ENCODE measurements around the gene SSTR3. TPM values are rescaled to one million over a fixed set of nuclear protein-coding genes. Genes with fewer than 3 reads are reported as not detected.

SSTR3 gene
- total RNA-seq, 1 donor from 2014 or later = not detected

DNA sequence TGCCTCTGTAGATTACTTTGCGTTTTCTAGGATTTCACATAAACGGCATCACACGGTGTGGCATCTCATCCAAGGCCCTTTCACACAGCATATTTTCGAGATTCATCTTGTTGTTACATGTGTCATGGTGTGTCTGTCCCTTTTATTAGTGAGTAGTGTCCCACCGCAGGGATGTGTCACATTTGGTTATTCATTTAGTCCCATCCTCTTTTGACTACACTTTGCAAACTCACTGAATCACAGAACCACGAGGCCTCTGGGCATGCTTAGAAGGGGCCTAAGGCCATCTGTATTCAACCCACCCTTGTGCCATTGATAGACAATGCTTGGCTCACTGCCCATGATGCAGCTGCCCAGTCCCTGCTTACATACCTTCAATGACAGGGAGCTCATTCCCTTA is 36.0 kb upstream of the SSTR3 start:
- Mint-ChIP-seq H3K27me3 (ENCODE audit: unreplicated experiment) (no peaks in the 10 kb centered on the region), H3K36me3 (ENCODE audit: unreplicated experiment) (no peaks in the 10 kb centered on the region), H3K4me3 (ENCODE audit: unreplicated experiment) (no peak overlapping the region), H3K4me1 (ENCODE audit: low read depth, unreplicated experiment) (no peaks in the 10 kb centered on the region), H3K27ac (ENCODE audit: unreplicated experiment) (no peak overlapping the region), H3K9me3 (ENCODE audit: unreplicated experiment) (no peaks in the 10 kb centered on the region)
- TF ChIP-seq, protein P1, sequence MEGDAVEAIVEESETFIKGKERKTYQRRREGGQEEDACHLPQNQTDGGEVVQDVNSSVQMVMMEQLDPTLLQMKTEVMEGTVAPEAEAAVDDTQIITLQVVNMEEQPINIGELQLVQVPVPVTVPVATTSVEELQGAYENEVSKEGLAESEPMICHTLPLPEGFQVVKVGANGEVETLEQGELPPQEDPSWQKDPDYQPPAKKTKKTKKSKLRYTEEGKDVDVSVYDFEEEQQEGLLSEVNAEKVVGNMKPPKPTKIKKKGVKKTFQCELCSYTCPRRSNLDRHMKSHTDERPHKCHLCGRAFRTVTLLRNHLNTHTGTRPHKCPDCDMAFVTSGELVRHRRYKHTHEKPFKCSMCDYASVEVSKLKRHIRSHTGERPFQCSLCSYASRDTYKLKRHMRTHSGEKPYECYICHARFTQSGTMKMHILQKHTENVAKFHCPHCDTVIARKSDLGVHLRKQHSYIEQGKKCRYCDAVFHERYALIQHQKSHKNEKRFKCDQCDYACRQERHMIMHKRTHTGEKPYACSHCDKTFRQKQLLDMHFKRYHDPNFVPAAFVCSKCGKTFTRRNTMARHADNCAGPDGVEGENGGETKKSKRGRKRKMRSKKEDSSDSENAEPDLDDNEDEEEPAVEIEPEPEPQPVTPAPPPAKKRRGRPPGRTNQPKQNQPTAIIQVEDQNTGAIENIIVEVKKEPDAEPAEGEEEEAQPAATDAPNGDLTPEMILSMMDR (IDR thresholded peaks at IDR 0.05; ENCODE audit: partially characterized antibody, unreplicated experiment) = no peak
- DNase-seq = no peak

DNA sequence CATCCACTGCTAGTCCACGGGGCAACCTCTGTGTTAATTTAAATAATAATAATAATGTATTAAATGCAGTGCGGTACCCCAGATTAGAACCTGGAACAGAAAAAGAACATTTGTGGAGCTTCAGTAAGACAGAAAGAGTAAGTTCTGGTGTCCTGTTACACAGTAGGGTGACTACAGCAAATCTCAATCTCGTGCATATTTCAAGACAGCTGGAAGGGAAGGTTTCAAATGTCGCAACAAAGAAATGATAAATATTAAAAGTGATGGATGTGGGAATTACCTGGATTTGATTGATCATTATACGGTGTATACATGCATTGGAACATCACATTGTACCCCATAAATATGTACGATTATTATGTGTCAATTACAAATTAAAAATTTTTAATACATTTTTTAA is 33.5 kb upstream of the SSTR3 start:
- no peak overlapping the region for H3K27ac Mint-ChIP-seq (ENCODE audit: unreplicated experiment)
- no peaks in the 10 kb centered on the region for H3K27me3 Mint-ChIP-seq (ENCODE audit: unreplicated experiment)
- no peaks in the 10 kb centered on the region for H3K9me3 Mint-ChIP-seq (ENCODE audit: unreplicated experiment)
- H3K4me1 Mint-ChIP-seq (ENCODE audit: low read depth, unreplicated experiment) = peaks cover 3% of the 10 kb centered on the region
- no peak overlapping the region for H3K4me3 Mint-ChIP-seq (ENCODE audit: unreplicated experiment)
- TF ChIP-seq, protein P1 (IDR thresholded peaks at IDR 0.05; ENCODE audit: partially characterized antibody, unreplicated experiment) = no peak
- no peaks in the 10 kb centered on the region for H3K36me3 Mint-ChIP-seq (ENCODE audit: unreplicated experiment)
- no peak for DNase-seq

DNA sequence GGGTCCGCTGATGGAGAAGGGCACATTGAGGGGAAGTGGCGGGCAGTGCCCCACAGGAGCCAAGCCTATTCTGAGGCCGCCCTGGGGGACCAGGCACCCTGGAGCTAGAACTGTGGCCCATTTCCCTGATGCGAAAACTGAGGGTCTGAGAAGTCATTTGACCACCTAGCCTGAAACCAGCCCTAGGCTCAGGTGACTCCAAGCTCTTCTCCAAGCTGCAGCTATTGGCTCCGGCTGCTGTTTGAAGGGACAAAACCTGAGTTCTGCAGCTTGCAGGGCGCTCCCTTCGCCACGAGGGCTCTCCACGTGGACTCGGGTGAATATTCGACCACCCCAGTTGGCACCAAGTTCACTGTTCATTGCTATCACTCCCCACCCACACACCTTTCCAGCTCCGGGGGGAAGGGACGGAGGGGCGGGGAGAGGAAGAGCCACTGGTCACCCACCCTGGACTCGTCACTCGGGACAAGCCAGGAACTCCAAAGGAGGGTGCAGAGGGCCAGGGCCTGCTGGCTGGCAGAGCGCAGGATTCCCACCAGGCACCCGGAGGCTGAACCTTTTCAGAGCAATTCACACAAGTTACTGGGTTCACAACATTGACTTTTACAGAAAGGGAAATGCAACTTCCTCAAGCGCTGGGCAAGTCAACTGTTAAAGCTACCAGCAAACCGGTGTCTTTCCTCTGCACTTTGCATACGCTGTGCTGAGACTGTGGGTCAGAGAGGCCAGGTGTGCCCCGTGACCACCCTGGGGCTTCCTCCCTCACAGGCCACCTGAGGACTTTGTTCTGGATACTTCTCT is 32.8 kb upstream of the SSTR3 start:
- DNase-seq = no peak
- Mint-ChIP-seq H3K4me1 (ENCODE audit: low read depth, unreplicated experiment) (peaks cover 8% of the 10 kb centered on the region), H3K4me3 (ENCODE audit: unreplicated experiment) (no peak overlapping the region), H3K36me3 (ENCODE audit: unreplicated experiment) (no peaks in the 10 kb centered on the region), H3K9me3 (ENCODE audit: unreplicated experiment) (peaks cover 2% of the 10 kb centered on the region), H3K27ac (ENCODE audit: unreplicated experiment) (no peak overlapping the region), H3K27me3 (ENCODE audit: unreplicated experiment) (no peaks in the 10 kb centered on the region)
- TF ChIP-seq, protein P1 (IDR thresholded peaks at IDR 0.05; ENCODE audit: partially characterized antibody, unreplicated experiment) = no peak

DNA sequence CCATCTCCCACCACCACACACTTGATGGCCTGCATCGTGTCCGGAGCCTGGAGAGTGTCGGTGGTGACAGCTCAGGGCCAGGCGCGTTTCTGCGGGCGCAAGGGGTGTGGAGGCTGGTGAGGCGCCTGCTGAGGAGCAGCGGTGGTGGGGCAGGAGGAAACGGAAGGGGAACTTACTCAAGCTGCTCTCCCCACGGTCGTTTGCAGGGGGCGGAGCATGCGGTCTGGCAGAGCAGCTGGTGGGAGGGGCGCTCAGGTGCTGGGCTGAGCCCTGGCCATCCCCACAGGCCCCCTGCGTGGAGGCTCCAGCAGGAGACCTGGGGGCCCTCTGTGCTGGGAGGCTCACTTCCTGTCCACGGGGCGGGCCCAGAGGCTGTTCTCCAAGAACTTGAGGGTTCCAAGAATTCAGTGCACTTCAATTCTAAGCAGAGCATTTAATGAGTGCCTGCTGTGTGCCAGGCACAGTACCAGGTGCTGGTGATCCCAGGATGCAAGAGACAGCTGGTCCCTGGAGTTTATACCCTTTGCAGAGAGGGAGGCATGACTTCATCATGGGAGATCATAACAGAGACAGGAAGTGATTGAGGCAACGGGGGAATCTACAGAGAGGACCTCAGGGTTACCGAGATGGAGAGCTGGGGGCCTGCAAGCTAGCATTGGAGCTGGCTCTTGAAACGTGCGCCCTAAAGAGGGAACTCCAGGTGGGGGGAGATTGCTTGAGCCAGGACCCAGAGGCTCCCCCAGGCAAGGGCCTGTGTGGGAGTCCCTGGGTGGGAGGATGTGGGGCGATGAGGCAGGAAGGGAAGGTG is 32.0 kb upstream of the SSTR3 start, which contains the start of gene RAC2:
RAC2 (minus strand) TSS at position 156 of the 808 bp plus-strand sequence; CDS start at position 35, 121 bp downstream.
- Mint-ChIP-seq H3K27me3 (ENCODE audit: unreplicated experiment) (no peaks in the 10 kb centered on the region), H3K4me1 (ENCODE audit: low read depth, unreplicated experiment) (peaks cover 10% of the 10 kb centered on the region), H3K4me3 (ENCODE audit: unreplicated experiment) (no peak within 1 kb of the TSS), H3K36me3 (ENCODE audit: unreplicated experiment) (no peaks in the 10 kb centered on the region), H3K9me3 (ENCODE audit: unreplicated experiment) (peaks cover 2% of the 10 kb centered on the region), H3K27ac (ENCODE audit: unreplicated experiment) (no peak within 1 kb of the TSS)
- TF ChIP-seq, protein P1 (IDR thresholded peaks at IDR 0.05; ENCODE audit: partially characterized antibody, unreplicated experiment) = no peak
- no peak for DNase-seq

Data from glutamatergic neuron (in vitro differentiated cells).